ENCODE measurements around the gene MTA2. TPM values are rescaled to one million over a fixed set of nuclear protein-coding genes. Genes with fewer than 3 reads are reported as not detected.
A peak's percentile ranks its signal among the peaks of the same experiment; 100 is the strongest.
"Not testable (repeated sequence)": the region's sequence is repeated elsewhere in the genome, so short reads cannot be mapped to it uniquely, and the experiment has no call there.

The MTA2 gene
- polyA plus RNA-seq, 4 donors = 40.5 to 64.7 (median 43.0) TPM

DNA sequence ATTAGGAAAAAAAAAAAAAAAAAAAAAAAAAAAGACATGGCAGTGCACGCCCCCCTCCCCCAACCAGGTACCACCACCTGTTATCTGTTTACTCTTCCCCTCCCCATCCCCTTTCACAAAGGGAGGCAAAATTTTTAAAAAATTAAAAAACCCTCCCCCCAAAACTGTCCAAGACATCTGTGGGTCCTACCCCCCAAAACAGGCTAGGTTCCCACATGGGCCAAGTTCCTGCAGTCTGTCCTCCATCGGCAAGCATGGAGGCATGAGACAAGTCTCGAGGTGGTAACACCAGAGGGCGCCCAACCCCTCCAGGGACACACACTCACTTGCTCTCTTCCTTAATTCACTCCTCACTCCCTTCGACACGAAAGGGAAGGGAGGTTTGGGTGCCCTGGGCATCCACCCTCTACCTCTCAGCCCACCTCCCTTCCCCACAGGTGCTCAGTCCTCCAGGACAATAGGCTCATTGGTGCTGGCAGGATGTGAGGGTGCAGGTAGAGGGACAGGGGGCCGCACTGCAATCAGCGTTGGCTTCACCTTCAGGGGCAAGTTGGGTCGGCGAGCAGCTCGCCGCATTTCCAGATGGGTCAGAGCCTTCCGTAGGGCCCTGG, 8.1 kb downstream of the MTA2 start:
- FAIRE-seq (no peak), DNase-seq (peak; percentile 80 to 84)
- Histone ChIP-seq H3K36me3 (ENCODE audit: control insufficient read depth in 3 of 3, insufficient read depth in 2 of 3, low read depth in 1 of 3, low read length in 3 of 3) (peaks cover 21 to 64% (median 22%) of the 10 kb centered on the region in 3 donors), H3K27ac (ENCODE audit: low read depth in 1 of 3, low read length in 2 of 3) (peak overlapping the region in 1 of 3 donors; percentile 32), H3K4me1 (ENCODE audit: control insufficient read depth in 3 of 3, insufficient read depth in 2 of 3, low read depth in 1 of 3, low read length in 2 of 3) (peaks cover 3 to 18% (median 3%) of the 10 kb centered on the region in 3 donors), H3K27me3 (ENCODE audit: control insufficient read depth in 3 of 3, insufficient read depth in 3 of 3, low read length in 3 of 3) (no peaks in the 10 kb centered on the region), H3K4me3 (ENCODE audit: low read depth in 1 of 3, low read length in 3 of 3) (no peak overlapping the region), H3K9me3 (ENCODE audit: control insufficient read depth in 2 of 2, insufficient read depth in 1 of 2, low read depth in 1 of 2, low read length in 1 of 2) (no peaks in the 10 kb centered on the region)
- 56 to 61% (median 59%) methylated on average over 13 of the region's 13 CpGs for WGBS, 3 donors

DNA sequence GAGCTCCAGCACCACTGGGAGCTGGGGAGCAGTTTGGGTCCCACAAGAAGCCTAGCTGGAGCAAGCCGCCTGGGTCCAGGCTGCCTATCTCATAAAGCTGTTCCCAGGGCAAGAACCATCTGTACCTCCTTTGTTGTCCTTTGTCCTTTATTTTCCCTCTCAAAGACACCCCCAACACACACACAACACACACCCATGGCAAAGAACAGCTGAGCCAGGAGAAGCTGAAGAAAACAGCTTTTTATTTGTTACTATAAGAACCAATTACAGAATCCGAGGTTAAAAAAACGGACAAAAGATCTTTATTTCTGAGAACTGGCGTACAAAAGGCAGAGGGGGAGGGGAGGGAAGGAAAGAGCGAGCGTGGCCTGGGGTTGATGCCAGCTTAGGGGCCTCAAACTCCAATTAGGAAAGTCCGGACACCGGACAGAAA, 8.7 kb downstream of the MTA2 start:
- no peak for DNase-seq
- 74 to 79% (median 75%) methylated on average over 8 of the region's 8 CpGs for WGBS, 3 donors
- peak overlapping the region; percentile 96 for H3K27ac ChIP-seq (ENCODE audit: low read depth in 1 of 3, low read length in 2 of 3)
- no peaks in the 10 kb centered on the region for H3K27me3 ChIP-seq (ENCODE audit: control insufficient read depth in 3 of 3, insufficient read depth in 3 of 3, low read length in 3 of 3)
- H3K4me1 ChIP-seq (ENCODE audit: control insufficient read depth in 3 of 3, insufficient read depth in 2 of 3, low read depth in 1 of 3, low read length in 2 of 3) = peaks cover 3 to 18% (median 3%) of the 10 kb centered on the region in 3 donors
- no peak overlapping the region for H3K4me3 ChIP-seq (ENCODE audit: low read depth in 1 of 3, low read length in 3 of 3)
- H3K36me3 ChIP-seq (ENCODE audit: control insufficient read depth in 3 of 3, insufficient read depth in 2 of 3, low read depth in 1 of 3, low read length in 3 of 3) = peaks cover 17 to 65% (median 22%) of the 10 kb centered on the region in 3 donors
- no peak for FAIRE-seq
- no peaks in the 10 kb centered on the region for H3K9me3 ChIP-seq (ENCODE audit: control insufficient read depth in 2 of 2, insufficient read depth in 1 of 2, low read depth in 1 of 2, low read length in 1 of 2)

DNA sequence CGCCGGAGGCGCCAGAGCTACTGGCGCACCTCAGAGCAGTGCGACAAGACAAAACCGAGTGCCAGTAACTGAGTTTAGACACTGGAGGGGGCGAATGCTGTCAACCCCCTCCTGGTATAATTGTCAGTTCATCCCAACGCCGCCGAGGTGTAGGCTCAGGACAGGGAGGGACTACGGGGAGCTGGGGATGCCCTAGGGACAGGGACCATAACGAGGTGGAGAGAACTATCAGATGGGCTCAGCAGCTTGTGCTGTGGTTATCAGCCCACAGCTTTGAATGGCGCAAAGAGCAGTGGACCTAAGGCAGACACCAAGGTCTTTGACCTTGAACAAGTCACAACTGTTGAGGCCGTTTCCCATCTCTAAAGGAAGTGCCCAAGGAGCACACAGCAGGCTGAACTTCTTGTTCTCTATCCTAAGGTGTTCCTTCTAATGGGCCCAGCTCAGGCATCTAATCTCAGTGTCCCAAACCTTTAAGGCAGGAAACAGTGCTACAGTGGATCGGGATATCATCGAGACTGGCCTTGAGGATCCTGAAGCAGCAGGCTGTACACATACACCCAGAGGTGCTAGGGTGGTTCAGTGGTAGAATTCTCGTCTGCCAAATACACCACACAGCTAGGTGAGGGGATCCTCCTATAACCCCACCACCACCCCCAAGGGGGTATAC, 9.4 kb downstream of the MTA2 start:
- peaks cover 3 to 18% (median 3%) of the 10 kb centered on the region in 3 donors for H3K4me1 ChIP-seq (ENCODE audit: control insufficient read depth in 3 of 3, insufficient read depth in 2 of 3, low read depth in 1 of 3, low read length in 2 of 3)
- peak overlapping the region; percentile 4 to 70 (median 53) for H3K4me3 ChIP-seq (ENCODE audit: low read depth in 1 of 3, low read length in 3 of 3)
- H3K27me3 ChIP-seq (ENCODE audit: control insufficient read depth in 3 of 3, insufficient read depth in 3 of 3, low read length in 3 of 3) = no peaks in the 10 kb centered on the region
- H3K36me3 ChIP-seq (ENCODE audit: control insufficient read depth in 3 of 3, insufficient read depth in 2 of 3, low read depth in 1 of 3, low read length in 3 of 3) = peaks cover 17 to 59% (median 17%) of the 10 kb centered on the region in 3 donors
- FAIRE-seq (no peak), DNase-seq (peak in 1 of 2 donors; percentile 55)
- H3K27ac ChIP-seq (ENCODE audit: low read depth in 1 of 3, low read length in 2 of 3) = peak overlapping the region; percentile 96
- WGBS, 3 donors = 11 to 13% (median 12%) methylated on average over 17 of the region's 17 CpGs
- H3K9me3 ChIP-seq (ENCODE audit: control insufficient read depth in 2 of 2, insufficient read depth in 1 of 2, low read depth in 1 of 2, low read length in 1 of 2) = no peaks in the 10 kb centered on the region

DNA sequence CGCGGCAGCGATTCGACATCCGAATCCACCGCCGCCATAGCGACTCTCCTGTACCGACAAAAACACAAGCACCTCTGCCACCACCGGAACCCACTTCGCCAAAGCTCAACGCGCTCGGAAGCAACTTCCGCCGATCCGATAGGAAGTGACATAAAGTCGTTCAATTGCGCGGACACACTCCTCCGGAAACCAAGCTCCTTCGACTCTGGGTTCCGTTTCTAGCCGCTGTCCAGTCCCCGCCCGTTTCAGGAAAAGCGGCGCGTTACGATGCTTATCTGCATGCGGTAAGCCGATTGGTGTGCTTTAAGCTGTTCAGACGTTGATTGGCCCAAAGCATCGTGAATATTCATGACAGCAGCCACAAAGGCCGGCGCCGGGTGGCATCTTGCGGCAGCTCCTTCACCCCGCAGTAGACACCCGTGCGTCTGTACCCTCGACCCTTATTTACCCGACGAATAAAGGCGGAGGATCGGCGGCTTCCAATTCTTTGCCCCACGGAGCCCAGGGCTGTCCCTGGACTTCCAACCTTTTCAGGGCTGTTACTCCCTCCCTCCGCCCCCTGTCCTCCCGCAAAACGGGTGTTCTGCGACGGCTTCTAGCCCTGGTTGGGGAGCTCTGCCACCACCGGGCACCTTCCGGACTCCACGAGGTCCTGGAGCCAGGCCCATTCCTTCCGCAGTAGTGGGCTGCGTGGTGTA, 10.1 kb downstream of the MTA2 start, which contains the start of gene TUT1:
Gene TUT1 (minus strand): TSS at position 76 of the 698 bp plus-strand sequence. CDS start 38 bp downstream, at position 38.
- Histone ChIP-seq H3K27ac (ENCODE audit: low read depth in 1 of 3, low read length in 2 of 3) (peak within 1 kb of the TSS; percentile 96), H3K9me3 (ENCODE audit: control insufficient read depth in 2 of 2, insufficient read depth in 1 of 2, low read depth in 1 of 2, low read length in 1 of 2) (no peaks in the 10 kb centered on the region), H3K4me1 (ENCODE audit: control insufficient read depth in 3 of 3, insufficient read depth in 2 of 3, low read depth in 1 of 3, low read length in 2 of 3) (peaks cover 3 to 18% (median 3%) of the 10 kb centered on the region in 3 donors), H3K4me3 (ENCODE audit: low read depth in 1 of 3, low read length in 3 of 3) (peak within 1 kb of the TSS; percentile 45 to 95 (median 67)), H3K36me3 (ENCODE audit: control insufficient read depth in 3 of 3, insufficient read depth in 2 of 3, low read depth in 1 of 3, low read length in 3 of 3) (peaks cover 13 to 55% (median 17%) of the 10 kb centered on the region in 3 donors), H3K27me3 (ENCODE audit: control insufficient read depth in 3 of 3, insufficient read depth in 3 of 3, low read length in 3 of 3) (no peaks in the 10 kb centered on the region)
- FAIRE-seq = no peak
- DNase-seq = peak; percentile 99 to 100
- 0% methylated on average over 58 of the region's 58 CpGs for WGBS, 3 donors

DNA sequence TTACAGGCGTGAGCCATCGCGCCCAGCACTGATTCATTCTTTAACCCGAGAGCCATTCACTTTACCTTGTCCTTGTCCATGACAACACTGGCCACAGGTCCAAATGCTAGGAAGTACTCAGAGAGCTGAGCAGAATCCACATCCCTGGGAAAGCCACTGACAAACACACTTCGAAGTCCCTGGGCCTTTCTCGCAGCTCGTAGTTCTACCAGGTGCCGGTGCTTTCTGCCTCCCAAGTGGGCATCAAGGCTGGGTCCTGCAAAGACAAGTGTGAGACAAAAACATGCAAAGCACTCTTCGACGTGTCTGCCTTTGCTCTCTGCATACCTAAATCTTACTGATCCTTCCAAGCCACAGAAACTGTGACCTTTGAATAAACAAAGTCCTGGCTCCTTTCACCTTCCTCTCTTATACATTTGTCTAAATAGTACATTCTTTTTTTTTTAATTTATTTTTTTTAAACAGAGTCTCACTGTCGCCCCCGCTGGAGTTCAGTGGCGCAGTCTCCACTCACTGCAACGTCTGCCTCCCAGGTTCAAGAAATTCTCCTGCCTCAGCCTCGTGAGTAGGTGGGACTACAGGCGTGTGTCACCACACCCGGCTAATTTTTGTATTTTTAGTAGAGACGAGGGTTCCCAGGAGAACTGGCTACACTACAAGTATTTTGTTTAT, 12.6 kb downstream of the MTA2 start:
- Histone ChIP-seq H3K4me1 (ENCODE audit: control insufficient read depth in 3 of 3, insufficient read depth in 2 of 3, low read depth in 1 of 3, low read length in 2 of 3) (peaks cover 3 to 18% (median 3%) of the 10 kb centered on the region in 3 donors), H3K27me3 (ENCODE audit: control insufficient read depth in 3 of 3, insufficient read depth in 3 of 3, low read length in 3 of 3) (no peaks in the 10 kb centered on the region), H3K27ac (ENCODE audit: low read depth in 1 of 3, low read length in 2 of 3) (no peak overlapping the region), H3K9me3 (ENCODE audit: control insufficient read depth in 2 of 2, insufficient read depth in 1 of 2, low read depth in 1 of 2, low read length in 1 of 2) (no peaks in the 10 kb centered on the region), H3K36me3 (ENCODE audit: control insufficient read depth in 3 of 3, insufficient read depth in 2 of 3, low read depth in 1 of 3, low read length in 3 of 3) (peaks cover 0 to 50% (median 2%) of the 10 kb centered on the region in 3 donors), H3K4me3 (ENCODE audit: low read depth in 1 of 3, low read length in 3 of 3) (no peak overlapping the region)
- no peak for FAIRE-seq
- 66 to 72% (median 66%) methylated on average over 18 of the region's 18 CpGs for WGBS, 3 donors
- DNase-seq = no peak

DNA sequence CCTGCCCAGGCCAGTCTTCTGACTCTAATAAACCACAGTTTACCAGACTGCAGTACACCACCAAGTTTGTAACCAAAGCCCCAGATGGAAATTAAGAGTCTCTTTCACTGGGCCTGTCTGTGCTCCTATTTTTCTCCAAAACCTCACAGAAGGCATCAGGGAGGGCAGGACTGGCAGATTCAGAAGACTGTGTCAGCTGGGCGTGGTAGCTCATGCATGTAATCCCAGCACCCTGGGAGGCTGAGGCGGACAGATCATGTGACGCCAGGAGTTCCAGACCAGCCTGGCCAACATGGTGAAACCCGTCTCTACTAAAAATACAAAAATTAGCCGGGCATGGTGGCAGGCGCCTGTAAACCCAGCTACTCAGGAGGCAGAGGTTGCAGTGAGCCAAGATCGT, 16.3 kb downstream of the MTA2 start:
- peaks cover 3 to 54% (median 5%) of the 10 kb centered on the region in 3 donors for H3K36me3 ChIP-seq (ENCODE audit: control insufficient read depth in 3 of 3, insufficient read depth in 2 of 3, low read depth in 1 of 3, low read length in 3 of 3)
- H3K4me1 ChIP-seq (ENCODE audit: control insufficient read depth in 3 of 3, insufficient read depth in 2 of 3, low read depth in 1 of 3, low read length in 2 of 3); DNase-seq; H3K4me3 ChIP-seq (ENCODE audit: low read depth in 1 of 3, low read length in 3 of 3); H3K27ac ChIP-seq (ENCODE audit: low read depth in 1 of 3, low read length in 2 of 3); H3K27me3 ChIP-seq (ENCODE audit: control insufficient read depth in 3 of 3, insufficient read depth in 3 of 3, low read length in 3 of 3); FAIRE-seq; H3K9me3 ChIP-seq (ENCODE audit: control insufficient read depth in 2 of 2, insufficient read depth in 1 of 2, low read depth in 1 of 2, low read length in 1 of 2): not testable (repeated sequence)
- WGBS, 3 donors = 95 to 96% (median 95%) methylated on average over 7 of the region's 7 CpGs

DNA sequence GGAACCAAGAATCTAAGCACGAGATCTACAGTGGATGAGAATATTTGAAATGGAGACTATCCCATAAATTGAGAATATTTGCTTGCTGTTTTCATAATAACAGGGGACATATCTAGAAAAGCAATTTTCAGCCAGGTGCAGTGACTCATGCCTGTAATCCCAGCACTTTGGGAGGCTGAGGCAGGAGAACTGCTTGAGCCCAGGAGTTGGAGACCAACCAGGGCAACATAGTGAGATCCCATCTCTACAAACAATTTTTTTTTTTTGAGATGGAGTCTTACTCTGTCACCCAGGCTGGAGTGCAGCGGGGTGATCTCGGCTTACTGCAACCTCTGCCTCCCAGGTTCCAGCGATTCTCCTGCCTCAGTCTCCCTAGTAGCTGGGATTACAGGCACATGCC, 19.9 kb downstream of the MTA2 start:
- not testable (repeated sequence) for H3K4me3 ChIP-seq (ENCODE audit: low read depth in 1 of 3, low read length in 3 of 3); H3K4me1 ChIP-seq (ENCODE audit: control insufficient read depth in 3 of 3, insufficient read depth in 2 of 3, low read depth in 1 of 3, low read length in 2 of 3); DNase-seq; H3K27me3 ChIP-seq (ENCODE audit: control insufficient read depth in 3 of 3, insufficient read depth in 3 of 3, low read length in 3 of 3); H3K9me3 ChIP-seq (ENCODE audit: control insufficient read depth in 2 of 2, insufficient read depth in 1 of 2, low read depth in 1 of 2, low read length in 1 of 2); FAIRE-seq; H3K27ac ChIP-seq (ENCODE audit: low read depth in 1 of 3, low read length in 2 of 3)
- H3K36me3 ChIP-seq (ENCODE audit: control insufficient read depth in 3 of 3, insufficient read depth in 2 of 3, low read depth in 1 of 3, low read length in 3 of 3) = peaks cover 4 to 64% (median 5%) of the 10 kb centered on the region in 3 donors
- 94 to 98% (median 96%) methylated on average over 4 of the region's 4 CpGs for WGBS, 3 donors

Measured in small intestine (tissue), 7 donors.